Body of pancreas (tissue), 4 donors: Measurements from ENCODE around the gene HSPE1.

Source experiments
- POLR2A ChIP-seq, 3 donors: fragments of 450-650 bp; IDR thresholded peaks; one replicate each; pipeline ENCODE4 v1.6.1; 2016; ENCODE audit warnings: antibody characterized with exemption in 3 of 3, mild to moderate bottlenecking in 2 of 3
- TF ChIP-seq, protein P1 (sequence below), 7 experiments: fragments of 450-650 bp in 4 of 7; fragments of 200-600 bp in 3 of 7; sonication (generic) in 3 of 7; IDR thresholded peaks; one replicate each; pipeline ENCODE4 v1.5.1; 2016 to 2019; ENCODE audit warnings: antibody characterized with exemption in 7 of 7

DNA sequence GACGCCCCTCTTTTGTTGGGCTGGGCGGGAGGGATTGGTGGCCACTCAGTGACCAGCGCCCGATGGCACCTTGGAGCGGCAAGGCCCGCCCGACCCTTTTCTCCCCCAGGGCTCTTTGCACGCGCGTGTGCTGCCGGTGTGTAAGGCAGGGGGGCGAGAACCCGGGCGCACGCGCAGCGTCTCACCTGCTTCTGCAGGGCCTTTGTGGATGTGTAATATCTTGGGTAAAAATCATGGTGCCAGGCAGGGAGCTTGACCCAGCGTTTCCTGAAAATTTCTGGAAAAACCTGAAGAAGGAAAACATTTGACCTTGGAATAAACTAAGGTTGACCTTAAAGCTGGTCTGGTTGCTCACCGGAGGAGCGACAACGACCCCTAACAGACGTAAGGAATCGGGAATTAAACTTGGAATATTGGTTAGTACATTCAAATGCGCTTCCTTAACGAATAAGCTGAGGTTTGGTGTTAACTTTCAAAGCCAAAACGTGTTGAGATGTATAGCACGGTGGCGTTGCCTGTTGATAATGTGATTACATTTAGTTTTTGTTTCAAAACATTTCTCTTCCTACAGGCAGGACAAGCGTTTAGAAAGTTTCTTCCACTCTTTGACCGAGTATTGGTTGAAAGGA lies 438 bp downstream of the HSPE1 start:
- no peak for TF ChIP-seq POLR2A (IDR thresholded peaks at IDR 0.05)
- TF ChIP-seq, protein P1, sequence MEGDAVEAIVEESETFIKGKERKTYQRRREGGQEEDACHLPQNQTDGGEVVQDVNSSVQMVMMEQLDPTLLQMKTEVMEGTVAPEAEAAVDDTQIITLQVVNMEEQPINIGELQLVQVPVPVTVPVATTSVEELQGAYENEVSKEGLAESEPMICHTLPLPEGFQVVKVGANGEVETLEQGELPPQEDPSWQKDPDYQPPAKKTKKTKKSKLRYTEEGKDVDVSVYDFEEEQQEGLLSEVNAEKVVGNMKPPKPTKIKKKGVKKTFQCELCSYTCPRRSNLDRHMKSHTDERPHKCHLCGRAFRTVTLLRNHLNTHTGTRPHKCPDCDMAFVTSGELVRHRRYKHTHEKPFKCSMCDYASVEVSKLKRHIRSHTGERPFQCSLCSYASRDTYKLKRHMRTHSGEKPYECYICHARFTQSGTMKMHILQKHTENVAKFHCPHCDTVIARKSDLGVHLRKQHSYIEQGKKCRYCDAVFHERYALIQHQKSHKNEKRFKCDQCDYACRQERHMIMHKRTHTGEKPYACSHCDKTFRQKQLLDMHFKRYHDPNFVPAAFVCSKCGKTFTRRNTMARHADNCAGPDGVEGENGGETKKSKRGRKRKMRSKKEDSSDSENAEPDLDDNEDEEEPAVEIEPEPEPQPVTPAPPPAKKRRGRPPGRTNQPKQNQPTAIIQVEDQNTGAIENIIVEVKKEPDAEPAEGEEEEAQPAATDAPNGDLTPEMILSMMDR (IDR thresholded peaks at IDR 0.05), result no peak
